Spleen (tissue), 13 donors: ENCODE results near the gene WARS2. TPM values are rescaled to one million over a fixed set of nuclear protein-coding genes. Genes with fewer than 3 reads are reported as not detected.

Experiments used
- DNase-seq: peaks from one replicate; pipeline ENCODE4 v3.0.0-alpha.2; 2020
- H3K27ac ChIP-seq, 8 donors: fragments of 200-600 bp; sonication (generic) in 7 of 8; 1 replicate in 4 of 8; 2 replicates in 4 of 8; pipeline versions ENCODE4 v1.5.0 to v1.8.0; 2016 to 2021; ENCODE audit warnings: inconsistent platforms in 4 of 8, mild to moderate bottlenecking in 4 of 8, moderate library complexity in 1 of 8
- H3K27me3 ChIP-seq, 7 donors: fragments of 200-600 bp; sonication (generic) in 6 of 7; replicated peaks in 1 of 7; 1 replicate in 4 of 7; 2 replicates in 3 of 7; pipeline versions ENCODE4 v1.5.0 to v1.8.0; 2016 to 2021; ENCODE audit warnings: inconsistent platforms in 3 of 7, mild to moderate bottlenecking in 1 of 7
- H3K36me3 ChIP-seq, 6 donors: fragments of 200-600 bp; sonication (generic) in 5 of 6; 1 replicate in 4 of 6; 2 replicates in 2 of 6; pipeline versions ENCODE4 v1.5.0 to v1.8.0; 2016 to 2021; ENCODE audit warnings: inconsistent platforms in 2 of 6
- H3K4me1 ChIP-seq, 6 donors: fragments of 200-600 bp; sonication (generic) in 5 of 6; 1 replicate in 3 of 6; 2 replicates in 3 of 6; pipeline versions ENCODE4 v1.5.0 to v1.8.0; 2016 to 2021; ENCODE audit warnings: inconsistent platforms in 3 of 6
- H3K4me3 ChIP-seq, 8 donors: fragments of 200-600 bp; sonication (generic) in 7 of 8; 1 replicate in 4 of 8; 2 replicates in 4 of 8; pipeline versions ENCODE4 v1.5.0 to v1.8.0; 2016 to 2021; ENCODE audit warnings: inconsistent platforms in 4 of 8, mild to moderate bottlenecking in 4 of 8, moderate library complexity in 2 of 8
- H3K9me3 ChIP-seq, 8 donors: fragments of 200-600 bp; sonication (generic) in 7 of 8; 1 replicate in 4 of 8; 2 replicates in 4 of 8; pipeline versions ENCODE4 v1.5.0 to v1.8.0; 2016 to 2021; ENCODE audit warnings: inconsistent platforms in 4 of 8
- CTCF ChIP-seq, 11 experiments: fragments of 200-600 bp in 7 of 11; fragments of 450-650 bp in 4 of 11; sonication (generic) in 4 of 11; IDR thresholded peaks in 8 of 11; conservative IDR thresholded peaks in 3 of 11; 1 replicate in 7 of 11; 2 replicates in 4 of 11; pipeline versions ENCODE4 v1.4.0 to v1.8.0; 2016 to 2021; ENCODE audit warnings: antibody characterized with exemption in 11 of 11, inconsistent platforms in 4 of 11, mild to moderate bottlenecking in 1 of 11
- POLR2A ChIP-seq, 3 donors: fragments of 450-650 bp; IDR thresholded peaks; one replicate each; pipeline ENCODE4 v1.5.1; 2017; ENCODE audit warnings: antibody characterized with exemption in 3 of 3, mild to moderate bottlenecking in 1 of 3
- POLR2AphosphoS5 ChIP-seq, 3 donors: sonication (generic); formaldehyde crosslinking; IDR thresholded peaks; one replicate each; pipeline ENCODE4 v1.5.1; 2017; ENCODE audit warnings: antibody characterized with exemption in 3 of 3
- WGBS, 5 donors: extraction: QIAGEN DNeasy Blood & Tissue Kit in 3 of 5; methylation state at CpG; one replicate each; pipeline versions ENCODE4 v1.1.5 to v1.1.7; 2013 to 2018; 5-methylcytosine and 5-hydroxymethylcytosine counted together
- intact Hi-C: fragments of 100-400 bp; cut with DNase I; formaldehyde crosslinking; loops from one replicate; pipeline ENCODE4 v1.15.0; 2023; ENCODE audit warnings: low total_unique reads
- long read RNA-seq, 2 donors: transcript quantifications; one replicate each; lab custom pipeline, GENCODE V29; 2026
- polyA plus RNA-seq, 3 donors: library from polyadenylated mRNA; stranded (reverse); fragments of 200-250 nt; gene quantifications; one replicate each; pipeline ENCODE4 v1.2.1, GENCODE V29; 2013
- total RNA-seq, 7 donors: library from RNA; depleted of rRNA in 3 of 7; stranded (reverse); fragments of >200 nt in 3 of 7; fragmentation: NEBNext Ultra II Directional in 4 of 7; extraction: Animal tissue kit (Norgen Biotek cat#: 25700) in 4 of 7; gene quantifications; one replicate each; pipeline versions ENCODE4 v1.1.0 to v1.2.1, GENCODE V29; 2016 to 2021
- donor health status: healthy with polysubstance abuse.
- donor health status: DM: no; HTN: no; CAD: no; lungs with moderate emphysema.
- donor health status: DM: no; HTN: no; CAD: no.
- donor health status: Bipolar disorder and iron deficiency.
- donor health status: healthy.
- donor health status: DM: no; HTN: no; CAD: no.
- donor health status: DM: yes; HTN: yes; CAD: no.

WARS2 gene
- total RNA-seq (10 to 100 TPM in 4 of 7 donors, 1 to 10 TPM in 3; 7.6 to 13.0 (median 10.5) TPM), polyA plus RNA-seq (1 to 10 TPM; 2.9 to 4.4 (median 4.0) TPM)
- long read RNA-seq, donor 1, partial matches to known transcripts = 0 of 1 reads
- long read RNA-seq, donor 1, other reads (novel, unspliced or antisense) = 0 of 1 reads
- long read RNA-seq, donor 2, partial matches to known transcripts = 0 of 1 reads
- long read RNA-seq, donor 2, other reads (novel, unspliced or antisense) = 0 of 1 reads

- intact Hi-C loops = no loop called here
- H3K9me3 ChIP-seq = no peaks in the 10 kb centered on the region
- peak; percentile 96 to 98 (median 96) for TF ChIP-seq POLR2AphosphoS5 (IDR thresholded peaks at IDR 0.05)
- peak in 2 of 3 donors; percentile 64 to 65 for TF ChIP-seq POLR2A (IDR thresholded peaks at IDR 0.05)
- TF ChIP-seq CTCF (IDR thresholded peaks at IDR 0.05 in 8 of 11, conservative IDR thresholded peaks at IDR 0.05 in 3 of 11) = peak in 3 of 11 experiments; percentile 22 to 38 (median 34)
Observed at GRCh38 chr1:119140177-119141019, at the start of gene WARS2. WARS2 (minus strand) TSS chr1:119140653; CDS start chr1:119140644, 9 bp downstream.

GRCh38 chr1:119188926-119189325, 48.5 kb upstream of the WARS2 start:
- H3K27me3 ChIP-seq = no peaks in the 10 kb centered on the region
- H3K36me3 ChIP-seq = peaks cover 0 to 28% (median 0%) of the 10 kb centered on the region in 6 donors
- TF ChIP-seq CTCF (IDR thresholded peaks at IDR 0.05 in 8 of 11, conservative IDR thresholded peaks at IDR 0.05 in 3 of 11) (no peak), POLR2AphosphoS5 (IDR thresholded peaks at IDR 0.05) (no peak), POLR2A (IDR thresholded peaks at IDR 0.05) (no peak)
- WGBS, 5 donors = 76 to 87% (median 85%) methylated on average over 3 of the region's 3 CpGs
- intact Hi-C loops = no loop called here
- peaks cover 0 to 27% (median 17%) of the 10 kb centered on the region in 8 donors for H3K9me3 ChIP-seq
- DNase-seq = no peak
- no peak overlapping the region for H3K27ac ChIP-seq
- H3K4me3 ChIP-seq = no peak overlapping the region
- H3K4me1 ChIP-seq = no peaks in the 10 kb centered on the region

More at GRCh38 chr1:119140177-119141019, at the start of gene WARS2:
- Histone ChIP-seq H3K4me1 (peaks cover 6 to 40% (median 29%) of the 10 kb centered on the region in 6 donors), H3K27me3 (no peaks in the 10 kb centered on the region), H3K27ac (peak within 1 kb of the TSS; percentile 94 to 99 (median 96)), H3K4me3 (peak within 1 kb of the TSS; percentile 49 to 72 (median 58)), H3K36me3 (peaks cover 0 to 14% (median 0%) of the 10 kb centered on the region in 6 donors)
- WGBS, 5 donors = 0 to 1% (median 0%) methylated on average over 50 of the region's 50 CpGs
- peak; percentile 98 for DNase-seq

- Histone ChIP-seq H3K27me3 (no peaks in the 10 kb centered on the region), H3K36me3 (peaks cover 0 to 28% (median 0%) of the 10 kb centered on the region in 6 donors), H3K9me3 (peaks cover 0 to 27% (median 17%) of the 10 kb centered on the region in 8 donors), H3K4me3 (no peak overlapping the region), H3K4me1 (no peaks in the 10 kb centered on the region), H3K27ac (no peak overlapping the region)
- intact Hi-C loops = no loop called here
- WGBS, 5 donors = 79 to 92% (median 88%) methylated on average over 2 of the region's 2 CpGs
- TF ChIP-seq POLR2AphosphoS5 (IDR thresholded peaks at IDR 0.05) = no peak
- no peak for TF ChIP-seq POLR2A (IDR thresholded peaks at IDR 0.05)
- TF ChIP-seq CTCF (IDR thresholded peaks at IDR 0.05 in 8 of 11, conservative IDR thresholded peaks at IDR 0.05 in 3 of 11) = no peak
- DNase-seq = no peak
Observed at GRCh38 chr1:119187416-119187815, 47.0 kb upstream of the WARS2 start.

GRCh38 chr1:119186471-119186870, 46.0 kb upstream of the WARS2 start:
- peaks cover 0 to 28% (median 0%) of the 10 kb centered on the region in 6 donors for H3K36me3 ChIP-seq
- no peak for TF ChIP-seq CTCF (IDR thresholded peaks at IDR 0.05 in 8 of 11, conservative IDR thresholded peaks at IDR 0.05 in 3 of 11)
- TF ChIP-seq POLR2AphosphoS5 (IDR thresholded peaks at IDR 0.05) = no peak
- no peak for TF ChIP-seq POLR2A (IDR thresholded peaks at IDR 0.05)
- H3K4me3 ChIP-seq = no peak overlapping the region
- WGBS, 5 donors = 96 to 99% (median 98%) methylated on average over 2 of the region's 2 CpGs
- peaks cover 0 to 27% (median 17%) of the 10 kb centered on the region in 8 donors for H3K9me3 ChIP-seq
- no peaks in the 10 kb centered on the region for H3K27me3 ChIP-seq
- H3K27ac ChIP-seq = no peak overlapping the region
- H3K4me1 ChIP-seq = no peaks in the 10 kb centered on the region
- no peak for DNase-seq
- intact Hi-C loops = no loop called here
